H1 (cell line): Measurements from ENCODE around the gene DIDO1.

ENCODE experiments used
- CREB1 ChIP-seq: IDR thresholded peaks from 2 replicates; pipeline ENCODE4 v1.6.1; 2012; ENCODE audit warnings: inconsistent platforms
- EP300 ChIP-seq, 2 experiments: IDR thresholded peaks; 1 replicate in 1 of 2; 2 replicates in 1 of 2; pipeline ENCODE4 v1.6.1; 2011 to 2012; ENCODE audit warnings: low read depth in 2 of 2, low read length in 2 of 2, mild to moderate bottlenecking in 2 of 2, borderline replicate concordance in 1 of 2, inconsistent platforms in 1 of 2, moderate library complexity in 1 of 2
- POLR2A ChIP-seq, 2 experiments: IDR thresholded peaks; 1 replicate in 1 of 2; 2 replicates in 1 of 2; pipeline ENCODE4 v1.6.1; 2011; ENCODE audit warnings: low read depth in 2 of 2, low read length in 2 of 2, mild to moderate bottlenecking in 2 of 2; ENCODE audit errors: control extremely low read depth in 1 of 2
- POLR2AphosphoS5 ChIP-seq: IDR thresholded peaks from 2 replicates; pipeline ENCODE4 v1.6.1; 2011; ENCODE audit warnings: low read depth, low read length
- SRF ChIP-seq: IDR thresholded peaks from 2 replicates; pipeline ENCODE4 v1.6.1; 2011; ENCODE audit warnings: mild to moderate bottlenecking, low read depth, low read length, moderate library complexity
- TF ChIP-seq, protein P1 (sequence below), 3 experiments: IDR thresholded peaks; 1 replicate in 2 of 3; 2 replicates in 1 of 3; pipeline versions ENCODE4 v1.5.1 to v1.6.1; 2011; ENCODE audit warnings: low read length in 3 of 3, mild to moderate bottlenecking in 3 of 3, inconsistent platforms in 2 of 3, low read depth in 1 of 3, moderate library complexity in 1 of 3; ENCODE audit not compliant: insufficient read depth in 1 of 3; ENCODE audit errors: control extremely low read depth in 1 of 3

- TF ChIP-seq EP300 (IDR thresholded peaks at IDR 0.05; ENCODE audit: borderline replicate concordance in 1 of 2, low read depth in 2 of 2, low read length in 2 of 2) = no peak
- no peak for TF ChIP-seq POLR2AphosphoS5
- no peak for TF ChIP-seq SRF
- TF ChIP-seq, protein P1, sequence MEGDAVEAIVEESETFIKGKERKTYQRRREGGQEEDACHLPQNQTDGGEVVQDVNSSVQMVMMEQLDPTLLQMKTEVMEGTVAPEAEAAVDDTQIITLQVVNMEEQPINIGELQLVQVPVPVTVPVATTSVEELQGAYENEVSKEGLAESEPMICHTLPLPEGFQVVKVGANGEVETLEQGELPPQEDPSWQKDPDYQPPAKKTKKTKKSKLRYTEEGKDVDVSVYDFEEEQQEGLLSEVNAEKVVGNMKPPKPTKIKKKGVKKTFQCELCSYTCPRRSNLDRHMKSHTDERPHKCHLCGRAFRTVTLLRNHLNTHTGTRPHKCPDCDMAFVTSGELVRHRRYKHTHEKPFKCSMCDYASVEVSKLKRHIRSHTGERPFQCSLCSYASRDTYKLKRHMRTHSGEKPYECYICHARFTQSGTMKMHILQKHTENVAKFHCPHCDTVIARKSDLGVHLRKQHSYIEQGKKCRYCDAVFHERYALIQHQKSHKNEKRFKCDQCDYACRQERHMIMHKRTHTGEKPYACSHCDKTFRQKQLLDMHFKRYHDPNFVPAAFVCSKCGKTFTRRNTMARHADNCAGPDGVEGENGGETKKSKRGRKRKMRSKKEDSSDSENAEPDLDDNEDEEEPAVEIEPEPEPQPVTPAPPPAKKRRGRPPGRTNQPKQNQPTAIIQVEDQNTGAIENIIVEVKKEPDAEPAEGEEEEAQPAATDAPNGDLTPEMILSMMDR (IDR thresholded peaks at IDR 0.05; ENCODE audit: control extremely low read depth in 1 of 3, insufficient read depth in 1 of 3, low read depth in 1 of 3, low read length in 3 of 3) = no peak
- TF ChIP-seq CREB1 = no peak
- no peak for TF ChIP-seq POLR2A (IDR thresholded peaks at IDR 0.05; ENCODE audit: control extremely low read depth in 1 of 2, low read depth in 2 of 2, low read length in 2 of 2)
Observed at GRCh38 chr20:62832212-62832922, 93.9 kb downstream of the DIDO1 start.
